ENCODE data around the gene SMG1.

DNA sequence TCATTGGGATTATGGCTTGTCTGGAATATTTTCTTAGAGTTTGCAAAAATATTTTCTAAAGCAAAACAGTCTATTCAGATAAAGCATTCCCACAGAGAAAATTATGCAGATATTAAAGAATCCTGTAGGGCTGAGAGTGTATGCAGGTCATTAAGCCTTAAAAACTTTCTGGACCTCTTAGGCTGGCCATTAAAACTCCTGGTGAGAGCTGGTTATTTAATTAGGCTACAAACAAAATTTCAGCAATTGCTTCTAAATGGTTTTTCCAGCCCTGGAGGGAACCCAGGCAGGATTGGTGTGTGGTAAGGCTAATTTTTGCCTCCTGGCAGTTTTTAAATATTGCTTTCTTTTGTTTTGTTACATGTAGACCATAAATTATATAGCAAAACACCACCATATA lies 27.3 kb upstream of the SMG1 start:
- TF ChIP-seq, protein P1, sequence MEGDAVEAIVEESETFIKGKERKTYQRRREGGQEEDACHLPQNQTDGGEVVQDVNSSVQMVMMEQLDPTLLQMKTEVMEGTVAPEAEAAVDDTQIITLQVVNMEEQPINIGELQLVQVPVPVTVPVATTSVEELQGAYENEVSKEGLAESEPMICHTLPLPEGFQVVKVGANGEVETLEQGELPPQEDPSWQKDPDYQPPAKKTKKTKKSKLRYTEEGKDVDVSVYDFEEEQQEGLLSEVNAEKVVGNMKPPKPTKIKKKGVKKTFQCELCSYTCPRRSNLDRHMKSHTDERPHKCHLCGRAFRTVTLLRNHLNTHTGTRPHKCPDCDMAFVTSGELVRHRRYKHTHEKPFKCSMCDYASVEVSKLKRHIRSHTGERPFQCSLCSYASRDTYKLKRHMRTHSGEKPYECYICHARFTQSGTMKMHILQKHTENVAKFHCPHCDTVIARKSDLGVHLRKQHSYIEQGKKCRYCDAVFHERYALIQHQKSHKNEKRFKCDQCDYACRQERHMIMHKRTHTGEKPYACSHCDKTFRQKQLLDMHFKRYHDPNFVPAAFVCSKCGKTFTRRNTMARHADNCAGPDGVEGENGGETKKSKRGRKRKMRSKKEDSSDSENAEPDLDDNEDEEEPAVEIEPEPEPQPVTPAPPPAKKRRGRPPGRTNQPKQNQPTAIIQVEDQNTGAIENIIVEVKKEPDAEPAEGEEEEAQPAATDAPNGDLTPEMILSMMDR (conservative IDR thresholded peaks at IDR 0.05) = no peak
- TF ChIP-seq ZFX (IDR thresholded peaks at IDR 0.05) = no peak

Measured in C4-2B (cell line).